ENCODE data around the gene DMRTC2.
A peak's percentile ranks its signal among the peaks of the same experiment; 100 is the strongest.

The DMRTC2 gene

DNA sequence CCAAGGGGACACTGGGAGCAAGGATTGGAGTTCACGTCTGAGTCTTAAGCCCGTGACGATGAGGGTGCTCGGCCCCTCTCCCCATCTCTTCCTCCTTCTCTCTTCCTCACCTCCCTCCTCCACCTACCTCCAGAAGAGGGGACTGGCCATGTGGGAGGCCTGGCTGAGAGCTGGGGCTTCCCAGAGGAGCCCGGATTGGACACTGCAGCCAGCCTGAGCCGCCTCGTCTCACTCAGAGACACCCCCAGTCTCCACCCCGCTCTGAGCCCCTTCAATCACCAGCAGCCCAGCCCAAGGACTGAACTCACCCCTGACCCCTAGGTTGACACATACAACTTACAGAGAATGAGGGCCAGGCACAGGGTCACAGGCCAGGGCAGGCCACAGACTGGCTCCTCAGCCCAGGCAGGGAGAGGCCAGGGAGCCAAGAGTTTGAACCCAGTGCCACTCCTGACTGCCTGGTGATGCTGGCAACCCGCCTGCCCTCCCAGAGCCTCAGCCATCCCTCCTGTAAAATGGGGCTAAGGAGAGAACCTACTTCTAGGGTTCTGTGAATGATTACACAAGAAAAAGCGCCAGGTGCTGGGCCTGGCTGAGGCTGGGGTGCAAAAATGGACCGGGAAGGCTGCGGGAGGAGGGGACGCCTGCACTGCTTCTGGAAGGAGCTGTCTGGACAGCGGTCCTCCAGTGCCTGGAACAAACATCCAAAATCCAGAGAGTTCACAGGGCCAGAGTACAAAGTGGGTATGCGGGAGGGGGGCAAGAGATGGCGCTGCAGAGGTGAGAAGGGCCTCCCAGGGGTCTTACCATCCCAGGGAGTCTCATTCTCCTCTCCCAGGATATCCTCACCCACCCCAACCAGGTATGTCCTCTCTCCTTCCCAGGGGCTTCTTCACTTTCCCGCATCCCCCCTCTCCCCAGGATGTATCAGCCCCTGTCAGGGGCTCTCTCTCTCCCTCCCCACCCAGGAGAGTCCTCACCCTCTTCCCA lies 33.4 kb downstream of the DMRTC2 start:
- Histone ChIP-seq H3K4me1 (ENCODE audit: control insufficient read depth, insufficient read depth, low read length) (no peaks in the 10 kb centered on the region), H3K36me3 (ENCODE audit: control insufficient read depth in 2 of 2, insufficient read depth in 1 of 2, low read length in 2 of 2) (no peaks in the 10 kb centered on the region; a peak in 1 of 3 replicates), H3K4me3 (ENCODE audit: low read depth, low read length) (no peak overlapping the region), H3K27ac (ENCODE audit: extremely low read depth, low read depth, low read length) (no peak overlapping the region), H3K9me3 (ENCODE audit: control insufficient read depth, insufficient read depth, low read depth, low read length) (no peaks in the 10 kb centered on the region)
- TF ChIP-seq ZNF140 (tag by site-specific recombination; IDR thresholded peaks at IDR 0.05) (no peak), ZNF391 (tag by site-specific recombination; IDR thresholded peaks at IDR 0.05; ENCODE audit: borderline replicate concordance, low read depth) (no peak), ZBTB20 (tag by site-specific recombination; IDR thresholded peaks at IDR 0.05) (no peak), ZNF16 (tag by site-specific recombination; IDR thresholded peaks at IDR 0.05; ENCODE audit: low read depth) (no peak), ZNF157 (tag by site-specific recombination; IDR thresholded peaks at IDR 0.05) (no peak), ZNF23 (tag by site-specific recombination; IDR thresholded peaks at IDR 0.05; ENCODE audit: borderline replicate concordance) (no peak), ZNF266 (tag by site-specific recombination; IDR thresholded peaks at IDR 0.05; ENCODE audit: low read depth) (no peak), ZNF600 (tag by site-specific recombination; IDR thresholded peaks at IDR 0.05) (no peak)
- TF ChIP-seq, protein P1, sequence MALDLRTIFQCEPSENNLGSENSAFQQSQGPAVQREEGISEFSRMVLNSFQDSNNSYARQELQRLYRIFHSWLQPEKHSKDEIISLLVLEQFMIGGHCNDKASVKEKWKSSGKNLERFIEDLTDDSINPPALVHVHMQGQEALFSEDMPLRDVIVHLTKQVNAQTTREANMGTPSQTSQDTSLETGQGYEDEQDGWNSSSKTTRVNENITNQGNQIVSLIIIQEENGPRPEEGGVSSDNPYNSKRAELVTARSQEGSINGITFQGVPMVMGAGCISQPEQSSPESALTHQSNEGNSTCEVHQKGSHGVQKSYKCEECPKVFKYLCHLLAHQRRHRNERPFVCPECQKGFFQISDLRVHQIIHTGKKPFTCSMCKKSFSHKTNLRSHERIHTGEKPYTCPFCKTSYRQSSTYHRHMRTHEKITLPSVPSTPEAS (tag by site-specific recombination; IDR thresholded peaks at IDR 0.05): no peak
- TF ChIP-seq, protein P2, sequence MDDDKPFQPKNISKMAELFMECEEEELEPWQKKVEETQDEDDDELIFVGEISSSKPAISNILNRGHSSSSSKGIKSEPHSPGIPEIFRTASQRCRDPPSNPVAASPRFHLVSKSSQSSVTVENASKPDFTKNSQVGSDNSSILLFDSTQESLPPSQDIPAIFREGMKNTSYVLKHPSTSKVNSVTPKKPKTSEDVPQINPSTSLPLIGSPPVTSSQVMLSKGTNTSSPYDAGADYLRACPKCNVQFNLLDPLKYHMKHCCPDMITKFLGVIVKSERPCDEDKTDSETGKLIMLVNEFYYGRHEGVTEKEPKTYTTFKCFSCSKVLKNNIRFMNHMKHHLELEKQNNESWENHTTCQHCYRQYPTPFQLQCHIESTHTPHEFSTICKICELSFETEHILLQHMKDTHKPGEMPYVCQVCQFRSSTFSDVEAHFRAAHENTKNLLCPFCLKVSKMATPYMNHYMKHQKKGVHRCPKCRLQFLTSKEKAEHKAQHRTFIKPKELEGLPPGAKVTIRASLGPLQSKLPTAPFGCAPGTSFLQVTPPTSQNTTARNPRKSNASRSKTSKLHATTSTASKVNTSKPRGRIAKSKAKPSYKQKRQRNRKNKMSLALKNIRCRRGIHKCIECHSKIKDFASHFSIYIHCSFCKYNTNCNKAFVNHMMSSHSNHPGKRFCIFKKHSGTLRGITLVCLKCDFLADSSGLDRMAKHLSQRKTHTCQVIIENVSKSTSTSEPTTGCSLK (tag by site-specific recombination; IDR thresholded peaks at IDR 0.05): no peak
- ChIA-PET POLR2A (no interaction called here), CTCF (interaction anchor here (5.9 kb wide), 1 partner anchor 80 kb away, joined by 73 read pairs; the partner anchor contains the start of gene RABAC1)

- no peak overlapping the region for H3K27ac ChIP-seq (ENCODE audit: extremely low read depth, low read depth, low read length)
- CTCF ChIA-PET: no interaction called here
Measured at GRCh38 chr19:41879080-41879479, 34.2 kb downstream of the DMRTC2 start.

GRCh38 chr19:41879670-41880328 lies 35.0 kb downstream of the DMRTC2 start:
- Histone ChIP-seq H3K27ac (ENCODE audit: extremely low read depth, low read depth, low read length) (no peak overlapping the region), H3K9me3 (ENCODE audit: control insufficient read depth, insufficient read depth, low read depth, low read length) (no peaks in the 10 kb centered on the region), H3K4me3 (ENCODE audit: low read depth, low read length) (no peak overlapping the region), H3K4me1 (ENCODE audit: control insufficient read depth, insufficient read depth, low read length) (peaks cover 4% of the 10 kb centered on the region; the same call in 1 of the 2 replicates), H3K36me3 (ENCODE audit: control insufficient read depth in 2 of 2, insufficient read depth in 1 of 2, low read length in 2 of 2) (no peaks in the 10 kb centered on the region)
- TF ChIP-seq ZNF121 (tag by site-specific recombination; IDR thresholded peaks at IDR 0.05): peak; percentile 88
- no peak for TF ChIP-seq KLF10 (tag by site-specific recombination; IDR thresholded peaks at IDR 0.05)
- no peak for TF ChIP-seq ZNF311 (tag by site-specific recombination; IDR thresholded peaks at IDR 0.05; ENCODE audit: borderline replicate concordance)
- TF ChIP-seq, protein P3, sequence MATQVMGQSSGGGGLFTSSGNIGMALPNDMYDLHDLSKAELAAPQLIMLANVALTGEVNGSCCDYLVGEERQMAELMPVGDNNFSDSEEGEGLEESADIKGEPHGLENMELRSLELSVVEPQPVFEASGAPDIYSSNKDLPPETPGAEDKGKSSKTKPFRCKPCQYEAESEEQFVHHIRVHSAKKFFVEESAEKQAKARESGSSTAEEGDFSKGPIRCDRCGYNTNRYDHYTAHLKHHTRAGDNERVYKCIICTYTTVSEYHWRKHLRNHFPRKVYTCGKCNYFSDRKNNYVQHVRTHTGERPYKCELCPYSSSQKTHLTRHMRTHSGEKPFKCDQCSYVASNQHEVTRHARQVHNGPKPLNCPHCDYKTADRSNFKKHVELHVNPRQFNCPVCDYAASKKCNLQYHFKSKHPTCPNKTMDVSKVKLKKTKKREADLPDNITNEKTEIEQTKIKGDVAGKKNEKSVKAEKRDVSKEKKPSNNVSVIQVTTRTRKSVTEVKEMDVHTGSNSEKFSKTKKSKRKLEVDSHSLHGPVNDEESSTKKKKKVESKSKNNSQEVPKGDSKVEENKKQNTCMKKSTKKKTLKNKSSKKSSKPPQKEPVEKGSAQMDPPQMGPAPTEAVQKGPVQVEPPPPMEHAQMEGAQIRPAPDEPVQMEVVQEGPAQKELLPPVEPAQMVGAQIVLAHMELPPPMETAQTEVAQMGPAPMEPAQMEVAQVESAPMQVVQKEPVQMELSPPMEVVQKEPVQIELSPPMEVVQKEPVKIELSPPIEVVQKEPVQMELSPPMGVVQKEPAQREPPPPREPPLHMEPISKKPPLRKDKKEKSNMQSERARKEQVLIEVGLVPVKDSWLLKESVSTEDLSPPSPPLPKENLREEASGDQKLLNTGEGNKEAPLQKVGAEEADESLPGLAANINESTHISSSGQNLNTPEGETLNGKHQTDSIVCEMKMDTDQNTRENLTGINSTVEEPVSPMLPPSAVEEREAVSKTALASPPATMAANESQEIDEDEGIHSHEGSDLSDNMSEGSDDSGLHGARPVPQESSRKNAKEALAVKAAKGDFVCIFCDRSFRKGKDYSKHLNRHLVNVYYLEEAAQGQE (tag by site-specific recombination; IDR thresholded peaks at IDR 0.05): no peak
- TF ChIP-seq ZNF433 (tag by site-specific recombination; IDR thresholded peaks at IDR 0.05; ENCODE audit: low read depth): no peak
- TF ChIP-seq SP2 (tag by site-specific recombination; IDR thresholded peaks at IDR 0.05): no peak
- TF ChIP-seq ZNF530 (tag by site-specific recombination; IDR thresholded peaks at IDR 0.05; ENCODE audit: low read depth): no peak
- TF ChIP-seq SP3 (tag by site-specific recombination; IDR thresholded peaks at IDR 0.05): no peak
- peak; percentile 59; the same call in 1 of the 2 replicates for TF ChIP-seq ZBTB48 (tag by site-specific recombination; IDR thresholded peaks at IDR 0.05)
- TF ChIP-seq BCL11A (tag by site-specific recombination; IDR thresholded peaks at IDR 0.05; ENCODE audit: low read depth): no peak
- TF ChIP-seq ZNF23 (tag by site-specific recombination; IDR thresholded peaks at IDR 0.05; ENCODE audit: borderline replicate concordance): no peak
- POLR2A ChIA-PET: interaction anchor here (0.6 to 0.7 kb wide), 2 partner anchors 516 to 590 kb away, joined by 3 to 5 read pairs; no protein-coding TSS in a partner anchor
- CTCF ChIA-PET: interaction anchor here (0.5 to 0.7 kb wide), 3 partner anchors 26 to 56 kb away, joined by 3 to 4 read pairs (median 3); no protein-coding TSS in a partner anchor

More at GRCh38 chr19:41879080-41879479, 34.2 kb downstream of the DMRTC2 start:
- no peaks in the 10 kb centered on the region; a peak in 1 of 3 replicates for H3K36me3 ChIP-seq (ENCODE audit: control insufficient read depth in 2 of 2, insufficient read depth in 1 of 2, low read length in 2 of 2)
- POLR2A ChIA-PET: no interaction called here
- H3K4me1 ChIP-seq (ENCODE audit: control insufficient read depth, insufficient read depth, low read length): peaks cover 4% of the 10 kb centered on the region; the same call in 1 of the 2 replicates
- no peak overlapping the region for H3K4me3 ChIP-seq (ENCODE audit: low read depth, low read length)
- no peaks in the 10 kb centered on the region for H3K9me3 ChIP-seq (ENCODE audit: control insufficient read depth, insufficient read depth, low read depth, low read length)
- TF ChIP-seq EGR2 (tag by site-specific recombination; IDR thresholded peaks at IDR 0.05; ENCODE audit: low read depth): 0 out of 2 replicates have a peak, but pooled peaks have one; percentile 8
- TF ChIP-seq OVOL3 (tag by site-specific recombination; IDR thresholded peaks at IDR 0.05): no peak
